ENCODE measurements around the gene TICRR. TPM values are rescaled to one million over a fixed set of nuclear protein-coding genes. Genes with fewer than 3 reads are reported as not detected.

TICRR gene
- total RNA-seq, 1 donor: 0.72 TPM

DNA sequence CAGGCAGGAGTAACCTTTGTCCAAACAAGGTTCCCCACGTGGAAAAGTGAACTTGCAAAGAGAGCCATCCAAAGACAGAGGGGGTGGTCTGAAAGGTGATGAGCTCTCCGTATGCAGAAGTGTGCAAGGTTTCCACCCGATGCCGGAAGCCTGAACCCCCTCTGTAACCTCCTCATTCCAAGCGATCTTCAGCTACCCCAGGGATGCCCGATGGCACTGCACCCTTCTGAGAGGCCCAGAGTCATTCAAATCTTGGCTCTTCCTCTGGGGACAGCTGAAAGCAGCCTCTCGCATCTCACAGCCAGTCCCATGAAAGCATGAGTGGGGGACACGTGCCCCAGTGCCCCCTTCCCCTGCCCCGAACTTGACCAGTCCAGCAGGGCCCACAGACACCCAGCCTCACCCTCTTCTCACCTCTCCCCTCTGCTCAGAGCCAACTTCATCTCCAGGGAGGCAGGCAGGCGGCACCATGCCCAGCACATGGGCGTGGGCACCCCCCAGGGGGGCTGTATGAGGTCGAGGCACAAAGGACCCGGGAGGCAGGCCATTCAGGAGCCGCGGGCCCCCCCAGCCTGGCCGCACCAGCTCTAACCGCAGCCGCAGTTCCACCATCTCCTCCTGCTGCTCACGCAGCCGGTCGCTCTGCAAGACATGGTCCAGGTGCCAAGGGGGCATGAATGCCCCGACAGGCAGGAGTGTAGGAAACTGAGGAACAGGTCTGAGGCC is 71.3 kb downstream of the TICRR start:
- Histone ChIP-seq H3K27me3 (ENCODE audit: insufficient read depth, low read length) (no peaks in the 10 kb centered on the region), H4K20me1 (ENCODE audit: insufficient read depth, low read length) (peaks cover 12% of the 10 kb centered on the region), H2AFZ (ENCODE audit: low read length) (no peak overlapping the region), H3K4me3 (ENCODE audit: insufficient read depth, low read length) (no peak overlapping the region), H3K9me3 (ENCODE audit: low read depth, low read length) (no peaks in the 10 kb centered on the region), H3K4me1 (ENCODE audit: insufficient read depth, low read length) (no peaks in the 10 kb centered on the region), H3K79me2 (ENCODE audit: insufficient read depth, low read length) (peaks cover 4% of the 10 kb centered on the region), H3K27ac (ENCODE audit: low read depth, low read length) (no peak overlapping the region), H3K36me3 (ENCODE audit: insufficient read depth, low read length) (peaks cover 50% of the 10 kb centered on the region), H3K4me2 (ENCODE audit: insufficient read depth, low read length) (no peak overlapping the region)
- peak; percentile 76 for DNase-seq (ENCODE audit: insufficient read length, low spot score, missing footprints)
- TF ChIP-seq, protein P1, sequence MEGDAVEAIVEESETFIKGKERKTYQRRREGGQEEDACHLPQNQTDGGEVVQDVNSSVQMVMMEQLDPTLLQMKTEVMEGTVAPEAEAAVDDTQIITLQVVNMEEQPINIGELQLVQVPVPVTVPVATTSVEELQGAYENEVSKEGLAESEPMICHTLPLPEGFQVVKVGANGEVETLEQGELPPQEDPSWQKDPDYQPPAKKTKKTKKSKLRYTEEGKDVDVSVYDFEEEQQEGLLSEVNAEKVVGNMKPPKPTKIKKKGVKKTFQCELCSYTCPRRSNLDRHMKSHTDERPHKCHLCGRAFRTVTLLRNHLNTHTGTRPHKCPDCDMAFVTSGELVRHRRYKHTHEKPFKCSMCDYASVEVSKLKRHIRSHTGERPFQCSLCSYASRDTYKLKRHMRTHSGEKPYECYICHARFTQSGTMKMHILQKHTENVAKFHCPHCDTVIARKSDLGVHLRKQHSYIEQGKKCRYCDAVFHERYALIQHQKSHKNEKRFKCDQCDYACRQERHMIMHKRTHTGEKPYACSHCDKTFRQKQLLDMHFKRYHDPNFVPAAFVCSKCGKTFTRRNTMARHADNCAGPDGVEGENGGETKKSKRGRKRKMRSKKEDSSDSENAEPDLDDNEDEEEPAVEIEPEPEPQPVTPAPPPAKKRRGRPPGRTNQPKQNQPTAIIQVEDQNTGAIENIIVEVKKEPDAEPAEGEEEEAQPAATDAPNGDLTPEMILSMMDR (IDR thresholded peaks at IDR 0.05; ENCODE audit: extremely low read depth, low read depth, low read length): no peak

DNA sequence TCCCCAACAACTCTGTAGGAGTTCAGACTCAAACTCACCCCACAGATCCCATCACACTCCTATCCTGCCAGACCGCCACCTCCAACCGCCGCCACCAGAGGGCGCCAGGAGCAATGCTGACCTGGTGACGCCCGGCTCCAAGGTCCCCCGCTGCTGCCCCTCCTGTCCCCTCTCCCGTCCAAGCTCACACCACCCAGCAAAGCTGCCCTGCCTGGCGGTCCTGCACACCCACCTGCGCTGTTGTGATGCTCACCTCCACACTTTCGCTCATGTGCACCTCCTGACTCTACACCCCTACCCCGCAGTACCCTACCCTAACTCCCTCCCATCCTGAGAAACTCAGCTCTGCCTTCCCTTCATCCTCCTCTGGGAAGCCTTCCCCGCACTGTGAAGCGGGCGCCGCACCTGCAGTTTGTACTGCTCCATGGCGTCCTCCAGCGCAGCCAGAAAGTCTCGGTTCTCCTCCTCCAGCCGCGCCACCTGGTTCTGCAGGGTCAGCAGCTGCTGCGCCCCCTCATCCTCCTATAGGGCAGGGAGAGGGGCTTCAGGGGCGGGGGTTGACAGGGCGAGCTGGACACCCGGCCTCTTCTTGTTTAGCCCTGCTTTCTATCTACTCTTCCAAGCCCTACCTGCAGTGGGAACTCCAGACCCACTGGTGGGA is 72.1 kb downstream of the TICRR start:
- Histone ChIP-seq H3K79me2 (ENCODE audit: insufficient read depth, low read length) (peaks cover 11% of the 10 kb centered on the region), H2AFZ (ENCODE audit: low read length) (no peak overlapping the region), H3K4me1 (ENCODE audit: insufficient read depth, low read length) (no peaks in the 10 kb centered on the region), H3K4me2 (ENCODE audit: insufficient read depth, low read length) (no peak overlapping the region), H3K36me3 (ENCODE audit: insufficient read depth, low read length) (peaks cover 50% of the 10 kb centered on the region), H3K9me3 (ENCODE audit: low read depth, low read length) (no peaks in the 10 kb centered on the region), H3K27ac (ENCODE audit: low read depth, low read length) (no peak overlapping the region), H3K4me3 (ENCODE audit: insufficient read depth, low read length) (no peak overlapping the region), H3K27me3 (ENCODE audit: insufficient read depth, low read length) (no peaks in the 10 kb centered on the region), H4K20me1 (ENCODE audit: insufficient read depth, low read length) (peaks cover 19% of the 10 kb centered on the region)
- TF ChIP-seq, protein P1 (IDR thresholded peaks at IDR 0.05; ENCODE audit: extremely low read depth, low read depth, low read length): peak; percentile 80
- DNase-seq (ENCODE audit: insufficient read length, low spot score, missing footprints): peak; percentile 99

DNA sequence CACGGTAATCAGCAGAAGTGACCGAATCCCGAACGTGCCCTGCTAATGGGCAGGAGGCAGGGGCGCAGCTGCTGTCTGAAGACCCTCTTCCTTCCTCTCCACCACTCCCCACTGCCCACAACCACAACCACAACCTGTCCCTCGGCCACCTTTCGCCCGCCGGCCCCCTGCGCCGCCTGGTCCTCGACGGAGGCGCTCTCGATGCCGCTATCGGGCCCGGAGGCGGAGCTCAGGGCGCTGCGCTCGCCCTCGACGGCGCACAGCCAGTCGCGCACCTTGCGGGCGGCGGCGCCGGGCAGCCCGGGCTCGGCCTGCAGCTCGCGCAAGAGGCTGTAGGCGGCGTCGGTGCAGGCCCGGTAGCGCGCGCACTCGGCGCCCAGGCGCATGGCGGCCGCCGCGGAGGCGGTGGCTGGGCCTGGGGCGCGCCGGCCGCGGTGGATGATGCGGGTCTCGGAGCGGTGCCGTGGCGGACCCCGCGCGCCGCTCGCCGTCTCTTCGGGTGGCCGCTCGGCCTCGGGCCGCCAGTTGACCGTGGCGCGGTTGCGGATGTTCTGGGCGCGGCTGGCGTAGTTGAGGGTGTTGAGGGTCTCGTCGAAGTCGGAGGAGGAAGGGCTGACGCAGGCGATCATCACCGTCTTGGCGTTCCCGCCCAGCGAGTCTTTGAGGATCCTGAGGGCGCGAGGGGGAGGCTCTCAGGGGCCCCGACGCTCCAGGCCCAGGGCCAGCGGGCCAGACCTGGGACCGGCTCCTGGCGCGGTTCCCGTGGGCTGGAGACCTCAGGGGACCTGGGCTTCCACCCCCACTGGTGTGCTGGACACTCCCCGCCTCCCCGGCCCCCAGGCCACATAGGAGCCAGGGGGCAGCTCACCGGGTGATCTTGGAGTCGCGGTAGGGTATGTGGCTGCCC is 73.1 kb downstream of the TICRR start:
- no peaks in the 10 kb centered on the region for H3K9me3 ChIP-seq (ENCODE audit: low read depth, low read length)
- peak; percentile 66 for DNase-seq (ENCODE audit: insufficient read length, low spot score, missing footprints)
- H2AFZ ChIP-seq (ENCODE audit: low read length): no peak overlapping the region
- no peaks in the 10 kb centered on the region for H3K27me3 ChIP-seq (ENCODE audit: insufficient read depth, low read length)
- peaks cover 29% of the 10 kb centered on the region for H4K20me1 ChIP-seq (ENCODE audit: insufficient read depth, low read length)
- no peak overlapping the region for H3K4me2 ChIP-seq (ENCODE audit: insufficient read depth, low read length)
- no peak overlapping the region for H3K4me3 ChIP-seq (ENCODE audit: insufficient read depth, low read length)
- peaks cover 50% of the 10 kb centered on the region for H3K36me3 ChIP-seq (ENCODE audit: insufficient read depth, low read length)
- H3K27ac ChIP-seq (ENCODE audit: low read depth, low read length): no peak overlapping the region
- TF ChIP-seq, protein P1 (IDR thresholded peaks at IDR 0.05; ENCODE audit: extremely low read depth, low read depth, low read length): no peak
- no peaks in the 10 kb centered on the region for H3K4me1 ChIP-seq (ENCODE audit: insufficient read depth, low read length)
- peaks cover 21% of the 10 kb centered on the region for H3K79me2 ChIP-seq (ENCODE audit: insufficient read depth, low read length)

Data from osteoblast (primary cell).